GM21367 (cell line): Measurements from ENCODE around the gene POLRMT.
"Not testable (repeated sequence)": the region's sequence is repeated elsewhere in the genome, so short reads cannot be mapped to it uniquely, and the experiment has no call there.

Experiments
- ATAC-seq: cut with Tn5 transposase; IDR thresholded peaks from one replicate; pipeline ENCODE4 v1.9.1; 2021; ENCODE audit not compliant: unreplicated experiment

Gene POLRMT

DNA sequence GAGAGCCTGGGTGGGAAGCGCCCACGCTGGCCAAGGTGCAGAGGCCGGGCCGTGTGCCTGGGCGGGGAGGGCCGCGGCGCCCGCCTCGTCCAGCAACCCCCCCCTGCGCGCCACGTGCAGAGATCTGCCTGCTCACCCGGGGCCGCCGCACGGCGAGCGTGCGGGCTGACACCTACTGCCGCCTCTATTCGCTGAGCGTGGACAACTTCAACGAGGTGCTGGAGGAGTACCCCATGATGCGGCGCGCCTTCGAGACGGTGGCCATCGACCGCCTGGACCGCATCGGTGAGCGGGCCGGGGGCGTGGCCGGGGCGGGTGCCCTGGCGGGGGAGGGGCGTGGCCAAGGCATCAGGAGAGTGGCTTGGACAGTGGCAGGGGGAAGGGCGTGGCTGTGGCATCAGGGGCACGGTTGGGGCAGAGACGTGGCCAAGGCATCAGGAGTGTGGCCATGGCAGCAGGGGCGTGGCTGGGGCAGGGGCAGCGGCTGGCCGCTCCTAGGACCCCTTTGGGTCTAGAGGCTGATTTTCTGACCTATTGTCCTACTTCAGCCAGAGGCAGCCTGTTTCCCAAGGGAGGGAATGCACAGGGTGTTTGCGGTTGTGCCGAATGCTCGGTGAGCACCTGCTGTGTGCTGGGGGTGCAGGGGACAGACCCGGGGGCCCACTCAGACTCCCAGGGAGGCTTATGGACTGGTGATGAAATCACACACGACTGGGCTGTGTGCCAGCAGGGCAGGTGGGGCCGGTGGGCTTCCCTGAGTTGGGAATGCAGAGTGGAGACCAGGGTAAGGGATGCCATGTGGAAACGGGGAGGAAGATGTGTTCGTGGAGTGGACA is 19.4 kb downstream of the POLRMT start:
- ATAC-seq: no peak

DNA sequence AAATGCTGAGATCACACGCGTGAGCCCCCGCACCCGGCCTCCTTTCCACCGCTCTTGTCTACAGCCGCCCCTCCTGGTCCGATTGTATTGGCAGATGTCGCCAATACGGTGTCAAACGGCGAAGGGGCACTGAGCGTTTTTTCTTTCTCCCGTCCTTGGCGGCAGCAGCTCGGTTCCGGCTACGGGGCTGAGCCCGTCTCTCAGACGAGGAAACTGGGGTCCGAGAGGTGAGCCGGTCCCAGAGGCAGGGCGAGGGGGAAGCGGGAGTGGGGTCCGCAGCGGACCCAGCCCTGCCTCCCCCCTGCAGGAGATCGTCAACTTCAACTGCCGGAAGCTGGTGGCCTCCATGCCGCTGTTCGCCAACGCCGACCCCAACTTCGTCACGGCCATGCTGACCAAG is 20.4 kb downstream of the POLRMT start:
- no peak for ATAC-seq

DNA sequence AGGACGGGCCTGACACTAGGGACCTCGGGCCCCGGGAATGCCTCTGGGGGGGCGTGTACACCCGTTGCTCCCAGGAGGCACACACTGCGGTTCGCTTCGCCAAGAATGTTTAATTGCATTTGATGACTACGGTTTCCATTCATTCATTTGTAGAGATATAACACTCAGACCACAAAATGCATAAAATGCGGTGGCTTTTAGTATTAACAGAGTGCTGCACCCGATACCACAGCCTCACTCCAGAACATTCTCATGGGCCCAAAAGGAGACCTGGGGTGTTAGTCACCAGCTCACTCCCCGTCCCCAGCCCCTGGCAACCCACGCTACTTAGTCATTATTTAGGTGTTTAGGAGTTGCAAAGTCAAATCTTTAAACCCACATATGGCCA is 21.9 kb downstream of the POLRMT start:
- no peak for ATAC-seq

DNA sequence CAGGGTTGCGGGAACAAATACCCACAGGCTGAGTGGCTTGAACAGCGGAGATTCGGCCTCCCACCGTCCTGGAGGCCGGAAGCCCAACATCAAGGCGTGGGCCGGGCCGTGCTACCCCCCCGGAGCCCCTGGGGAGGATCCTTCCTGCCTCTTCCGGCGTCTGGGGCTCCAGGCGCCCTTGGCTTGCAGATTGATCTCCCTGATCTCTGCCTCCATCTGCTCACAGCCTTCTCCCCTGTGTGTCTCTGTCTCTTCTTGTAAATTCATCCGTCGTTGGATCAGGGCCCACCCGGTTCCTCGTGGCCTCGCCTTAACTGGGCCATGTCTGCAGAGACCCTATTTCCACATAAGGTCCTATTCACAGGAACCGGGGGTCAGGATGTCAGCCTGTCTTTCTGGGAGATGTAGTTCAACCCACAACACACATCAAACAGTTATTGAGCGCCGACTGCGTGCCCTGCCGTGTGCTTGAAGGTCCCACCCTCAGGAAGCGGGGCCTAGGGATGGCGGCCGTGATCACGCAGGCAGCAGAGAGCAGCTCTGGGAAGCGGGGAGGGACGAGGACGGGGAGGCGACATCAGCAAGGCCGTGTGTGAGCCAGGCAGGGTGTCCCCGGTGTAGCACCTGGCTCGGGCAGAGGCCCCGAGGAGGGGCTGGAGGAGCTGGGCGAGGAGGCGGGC is 22.4 kb downstream of the POLRMT start:
- ATAC-seq: no peak

DNA sequence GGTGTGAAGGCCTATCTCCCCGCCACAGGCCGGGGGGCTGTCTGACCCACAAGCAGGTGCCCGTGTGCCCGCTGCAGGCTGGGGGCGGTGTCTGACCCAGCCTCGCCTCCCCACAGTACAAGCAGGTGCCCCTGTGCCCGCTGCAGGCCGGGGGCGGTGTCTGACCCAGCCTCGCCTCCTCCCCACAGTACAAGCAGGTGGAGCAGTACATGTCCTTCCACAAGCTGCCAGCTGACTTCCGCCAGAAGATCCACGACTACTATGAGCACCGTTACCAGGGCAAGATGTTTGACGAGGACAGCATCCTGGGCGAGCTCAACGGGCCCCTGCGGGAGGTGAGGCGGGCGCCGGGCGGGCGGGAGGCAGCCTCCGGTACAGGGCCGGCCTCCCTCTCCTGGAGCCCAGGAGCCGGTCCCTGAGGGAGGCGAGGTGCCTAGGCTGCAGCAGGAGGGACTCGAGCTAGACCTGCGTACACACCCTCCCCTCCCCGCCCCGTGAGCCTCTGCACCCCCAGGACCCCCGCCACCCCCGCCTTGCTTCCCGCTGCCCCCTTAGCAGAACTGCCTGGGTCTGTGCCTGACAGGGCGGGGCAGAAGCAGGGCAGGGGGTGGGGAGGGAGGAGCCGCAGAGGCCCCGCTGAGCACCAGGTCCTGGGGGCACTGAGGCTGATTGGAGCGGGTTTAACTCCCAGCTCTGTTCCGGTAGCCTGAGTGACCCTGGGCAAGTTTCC is 23.1 kb downstream of the POLRMT start:
- ATAC-seq: no peak

DNA sequence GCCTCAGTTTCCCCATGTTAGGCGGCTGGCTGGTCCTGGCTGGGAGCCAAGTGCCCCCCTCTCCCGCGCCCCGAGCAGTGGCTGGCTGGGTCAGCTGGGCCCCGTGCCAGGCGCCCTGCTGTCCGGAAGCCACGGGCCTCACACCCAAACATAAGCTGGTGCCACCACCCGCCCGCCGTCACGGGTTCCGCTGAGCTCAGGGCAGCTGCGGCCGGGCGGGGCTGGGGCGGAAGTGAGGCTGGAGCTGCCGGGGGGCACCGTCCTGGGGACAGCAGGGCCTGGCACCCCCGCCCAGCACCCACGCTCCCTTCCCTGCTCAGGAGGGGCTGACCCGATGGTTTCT is 24.4 kb downstream of the POLRMT start:
- ATAC-seq: no peak

DNA sequence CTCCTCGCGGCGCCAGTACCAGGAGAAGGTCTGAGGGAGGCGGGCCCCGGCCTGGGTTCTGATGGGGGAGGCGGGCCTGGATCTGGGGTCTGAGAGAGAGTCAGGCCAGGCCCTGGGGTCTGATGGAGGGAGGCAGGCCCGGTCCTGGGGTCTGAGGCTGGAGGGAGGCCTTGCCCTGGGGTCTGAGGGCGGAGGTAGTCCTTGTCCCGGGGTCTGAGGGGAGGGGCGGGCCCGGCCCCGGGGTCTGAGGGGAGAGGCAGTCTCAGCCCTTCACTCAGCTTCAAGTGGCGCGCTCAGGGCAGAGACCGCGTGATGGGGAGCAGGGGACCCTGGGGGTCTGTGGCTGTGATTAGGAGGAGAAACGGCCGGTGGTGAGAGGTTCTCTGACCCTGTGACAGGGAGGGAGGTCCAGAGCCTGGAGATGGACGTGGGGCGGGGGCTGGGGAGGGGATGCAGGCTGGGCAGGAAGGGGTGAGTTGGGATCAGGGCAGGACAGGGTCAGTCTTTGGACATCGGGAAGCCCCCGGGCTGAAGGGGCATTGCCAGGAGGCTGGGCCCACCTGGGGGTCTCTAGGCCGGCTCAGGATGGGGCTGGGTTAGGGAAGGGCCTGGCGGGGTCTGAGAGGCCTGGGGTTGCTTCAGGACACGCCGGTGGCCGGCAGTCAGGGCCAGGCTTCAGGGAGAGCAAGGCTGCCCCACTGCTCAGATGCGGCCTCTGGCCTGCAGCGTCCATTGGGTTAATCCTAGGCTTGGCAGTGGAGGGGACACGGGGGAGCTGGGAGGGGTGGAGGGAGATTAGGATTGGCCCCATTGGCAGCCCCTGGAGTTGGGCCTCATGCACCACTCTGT is 25.0 kb downstream of the POLRMT start:
- ATAC-seq: no peak

DNA sequence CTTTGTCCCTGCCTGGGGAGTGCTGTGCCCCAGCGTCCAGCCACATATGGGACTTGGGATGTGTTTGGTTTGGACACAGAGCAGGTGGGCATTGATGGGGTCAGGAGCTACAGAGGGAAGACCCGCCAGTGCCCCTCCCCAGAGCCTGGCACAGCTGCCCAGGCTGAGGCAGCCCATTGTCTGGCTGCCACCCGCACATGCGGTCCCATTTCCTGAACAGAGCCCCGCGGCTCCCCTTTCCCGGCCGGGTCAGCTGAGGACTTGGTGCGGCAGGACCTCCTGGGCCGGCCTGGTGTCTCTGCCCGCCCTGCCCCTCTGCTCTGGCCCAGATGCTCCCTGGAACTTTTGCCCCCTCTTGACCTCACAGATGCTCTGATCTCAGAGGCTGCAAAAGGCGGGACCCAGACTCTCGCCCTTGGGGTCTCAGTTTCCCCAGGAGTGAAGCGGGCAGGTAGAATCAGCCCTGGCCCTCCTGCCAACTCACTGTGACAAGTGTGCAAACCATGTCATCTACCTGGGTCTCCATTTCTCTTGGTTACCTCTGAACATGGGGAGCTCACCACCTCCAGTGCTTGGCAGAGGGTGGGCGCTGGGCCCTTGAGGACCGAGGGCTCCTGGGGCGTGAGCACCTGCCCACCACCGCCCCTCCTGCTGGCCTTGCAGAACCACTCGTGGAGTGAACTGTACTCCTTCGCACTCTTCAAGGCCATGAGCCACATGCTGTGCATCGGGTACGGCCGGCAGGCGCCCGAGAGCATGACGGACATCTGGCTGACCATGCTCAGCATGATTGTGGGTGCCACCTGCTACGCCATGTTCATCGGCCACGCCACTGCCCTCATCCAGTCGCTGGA is 25.8 kb downstream of the POLRMT start:
- no peak for ATAC-seq

DNA sequence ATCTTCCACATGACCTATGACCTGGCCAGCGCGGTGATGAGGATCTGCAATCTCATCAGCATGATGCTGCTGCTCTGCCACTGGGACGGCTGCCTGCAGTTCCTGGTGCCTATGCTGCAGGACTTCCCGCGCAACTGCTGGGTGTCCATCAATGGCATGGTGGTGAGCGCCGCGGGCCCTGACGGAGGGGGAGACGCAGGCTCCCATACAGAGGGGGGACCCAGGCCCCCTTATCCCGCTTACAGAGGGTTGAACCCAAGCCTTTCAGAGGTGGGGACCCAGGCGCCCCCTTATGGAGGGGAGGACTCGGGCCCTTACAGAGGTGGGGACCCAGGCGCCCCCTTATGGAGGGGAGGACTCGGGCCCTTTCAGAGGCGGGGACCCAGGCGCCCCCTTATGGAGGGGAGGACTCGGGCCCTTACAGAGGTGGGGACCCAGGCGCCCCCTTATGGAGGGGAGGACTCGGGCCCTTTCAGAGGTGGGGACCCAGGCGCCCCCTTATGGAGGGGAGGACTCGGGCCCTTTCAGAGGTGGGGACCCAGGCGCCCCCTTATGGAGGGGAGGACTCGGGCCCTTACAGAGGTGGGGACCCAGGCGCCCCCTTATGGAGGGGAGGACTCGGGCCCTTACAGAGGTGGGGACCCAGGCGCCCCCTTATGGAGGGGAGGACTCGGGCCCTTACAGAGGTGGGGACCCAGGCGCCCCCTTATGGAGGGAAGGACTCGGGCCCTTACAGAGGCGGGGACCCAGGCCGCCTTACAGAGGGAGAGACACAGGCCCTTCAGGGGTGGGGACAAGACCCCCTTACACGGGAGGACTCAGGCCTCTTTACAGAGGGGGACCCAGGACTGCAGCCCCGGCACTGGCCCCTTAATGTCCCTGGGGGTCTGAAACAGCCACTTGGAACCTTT is 28.0 kb downstream of the POLRMT start:
- not testable (repeated sequence) for ATAC-seq

DNA sequence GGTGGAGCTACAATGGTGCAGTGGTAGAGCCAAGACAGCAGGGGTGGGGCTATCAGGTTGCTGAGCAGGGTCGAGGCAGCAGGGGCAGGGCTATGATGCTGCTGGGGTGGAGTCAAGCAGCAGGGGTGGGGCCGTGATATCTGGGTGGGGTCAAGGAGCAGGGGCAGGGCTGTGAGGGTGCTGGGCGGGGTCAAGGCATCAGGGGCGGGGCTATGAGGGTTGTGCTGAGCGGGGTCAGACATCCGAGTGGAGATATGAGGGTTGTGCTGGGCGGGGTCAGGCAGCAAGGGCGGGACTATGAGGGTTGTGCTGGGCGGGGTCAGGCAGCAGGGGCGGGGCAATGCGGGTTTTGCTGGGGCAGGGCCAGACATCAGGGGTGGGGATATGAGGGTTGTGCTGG is 29.0 kb downstream of the POLRMT start:
- no peak for ATAC-seq

DNA sequence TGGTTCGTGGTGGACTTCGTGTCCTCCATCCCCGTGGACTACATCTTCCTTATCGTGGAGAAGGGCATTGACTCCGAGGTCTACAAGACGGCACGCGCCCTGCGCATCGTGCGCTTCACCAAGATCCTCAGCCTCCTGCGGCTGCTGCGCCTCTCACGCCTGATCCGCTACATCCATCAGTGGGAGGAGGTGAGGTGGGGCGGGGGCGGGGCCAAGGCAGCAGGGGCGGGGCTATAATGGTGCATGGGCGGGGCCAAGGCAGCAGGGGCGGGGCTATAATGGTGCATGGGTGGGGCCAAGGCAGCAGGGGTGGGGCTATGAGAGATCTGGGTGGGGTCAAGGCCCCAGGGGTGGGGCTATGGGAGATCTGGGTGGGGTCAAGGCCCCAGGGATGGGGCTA is 29.6 kb downstream of the POLRMT start:
- ATAC-seq: not testable (repeated sequence)

DNA sequence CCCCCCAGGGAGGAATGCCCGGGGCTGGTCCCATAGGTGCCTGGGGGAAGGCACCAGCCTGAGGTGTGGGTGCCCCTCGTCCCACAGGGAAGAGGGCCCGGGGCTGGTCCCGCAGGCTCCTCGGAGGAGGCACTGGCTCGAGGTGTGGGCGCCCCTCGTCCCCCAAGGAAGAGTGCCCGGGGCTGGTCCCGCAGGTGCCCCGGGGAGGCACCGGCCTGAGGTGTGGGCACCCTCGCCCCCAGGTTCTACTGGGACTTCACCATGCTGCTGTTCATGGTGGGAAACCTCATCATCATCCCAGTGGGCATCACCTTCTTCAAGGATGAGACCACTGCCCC is 30.1 kb downstream of the POLRMT start:
- ATAC-seq: not testable (repeated sequence)

DNA sequence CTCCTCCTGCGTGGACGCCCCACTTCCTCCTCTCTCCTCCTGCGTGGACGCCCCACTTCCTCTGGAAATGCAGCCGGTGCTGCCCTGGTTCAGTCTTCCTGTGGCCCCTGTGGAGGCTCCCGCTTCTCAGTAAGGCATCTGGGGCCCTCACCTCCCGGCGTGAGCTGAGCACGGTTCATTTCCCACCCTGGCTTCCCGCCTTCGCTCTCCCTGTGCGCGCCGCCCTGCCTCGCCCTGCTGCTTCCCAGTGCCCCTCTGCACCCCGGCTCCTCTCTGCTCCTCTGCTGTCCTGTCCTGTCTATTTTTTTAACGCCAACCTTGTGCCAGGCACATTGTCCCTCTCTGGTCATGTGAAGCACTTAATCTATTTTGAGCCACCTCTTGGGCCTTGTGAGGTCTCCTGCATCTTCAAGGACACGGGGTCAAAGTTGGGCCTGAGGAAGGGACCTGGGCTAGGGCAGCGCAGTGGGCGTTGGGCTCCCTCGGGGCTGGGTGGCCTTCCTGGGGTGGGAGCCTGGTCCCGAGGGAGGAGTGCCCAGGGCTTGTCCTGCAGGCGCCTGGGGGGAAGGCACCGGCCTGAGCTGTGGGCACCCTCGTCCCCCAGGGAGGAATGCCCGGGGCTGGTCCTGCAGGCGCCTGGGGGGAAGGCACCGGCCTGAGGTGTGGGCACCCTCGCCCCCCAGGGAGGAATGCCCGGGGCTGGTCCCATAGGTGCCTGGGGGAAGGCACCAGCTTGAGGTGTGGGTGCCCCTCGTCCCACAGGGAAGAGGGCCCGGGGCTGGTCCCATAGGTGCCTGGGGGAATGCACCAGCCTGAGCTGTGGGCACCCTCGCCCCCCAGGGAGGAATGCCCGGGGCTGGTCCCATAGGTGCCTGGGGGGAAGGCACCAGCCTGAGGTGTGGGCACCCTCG is 30.7 kb downstream of the POLRMT start:
- ATAC-seq: no peak

DNA sequence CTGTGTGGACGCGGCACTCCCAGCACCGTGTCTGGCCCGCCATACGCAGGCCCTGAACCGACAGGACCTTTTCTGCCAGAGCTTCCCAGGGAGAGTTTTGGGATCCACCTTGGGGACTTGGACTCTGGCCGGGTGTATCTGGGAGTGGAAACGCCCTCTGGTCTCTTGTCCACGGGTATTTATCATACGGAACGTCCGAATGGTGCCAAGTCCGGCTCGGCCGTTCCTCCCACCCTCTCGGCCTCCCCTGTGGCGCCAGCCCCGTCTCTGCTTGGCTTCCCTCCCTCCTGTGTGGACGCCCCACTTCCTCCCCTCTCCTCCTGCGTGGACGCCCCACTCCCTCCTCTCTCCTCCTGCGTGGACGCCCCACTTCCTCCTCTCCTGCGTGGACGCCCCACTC is 31.5 kb downstream of the POLRMT start:
- ATAC-seq: no peak

DNA sequence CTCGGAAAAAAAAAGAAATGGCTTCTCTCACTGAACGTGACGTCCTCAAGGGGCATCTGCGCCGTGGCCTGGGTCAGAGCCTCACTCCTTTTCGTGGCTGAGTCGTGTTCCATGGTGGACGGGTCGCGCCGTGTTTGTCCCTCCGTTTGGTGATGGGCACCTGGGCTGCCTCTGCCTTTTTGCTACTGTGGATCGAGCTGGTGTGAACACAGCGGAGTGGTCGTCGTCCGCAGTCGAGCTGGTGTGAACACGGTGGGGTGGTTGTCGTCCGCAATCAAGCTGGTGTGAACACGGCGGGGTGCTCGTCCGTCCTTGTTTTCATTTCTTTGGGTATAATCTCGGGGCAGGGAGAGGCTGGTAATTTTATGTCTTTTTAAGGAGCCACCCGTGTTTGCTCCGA is 32.0 kb downstream of the POLRMT start:
- ATAC-seq: no peak

DNA sequence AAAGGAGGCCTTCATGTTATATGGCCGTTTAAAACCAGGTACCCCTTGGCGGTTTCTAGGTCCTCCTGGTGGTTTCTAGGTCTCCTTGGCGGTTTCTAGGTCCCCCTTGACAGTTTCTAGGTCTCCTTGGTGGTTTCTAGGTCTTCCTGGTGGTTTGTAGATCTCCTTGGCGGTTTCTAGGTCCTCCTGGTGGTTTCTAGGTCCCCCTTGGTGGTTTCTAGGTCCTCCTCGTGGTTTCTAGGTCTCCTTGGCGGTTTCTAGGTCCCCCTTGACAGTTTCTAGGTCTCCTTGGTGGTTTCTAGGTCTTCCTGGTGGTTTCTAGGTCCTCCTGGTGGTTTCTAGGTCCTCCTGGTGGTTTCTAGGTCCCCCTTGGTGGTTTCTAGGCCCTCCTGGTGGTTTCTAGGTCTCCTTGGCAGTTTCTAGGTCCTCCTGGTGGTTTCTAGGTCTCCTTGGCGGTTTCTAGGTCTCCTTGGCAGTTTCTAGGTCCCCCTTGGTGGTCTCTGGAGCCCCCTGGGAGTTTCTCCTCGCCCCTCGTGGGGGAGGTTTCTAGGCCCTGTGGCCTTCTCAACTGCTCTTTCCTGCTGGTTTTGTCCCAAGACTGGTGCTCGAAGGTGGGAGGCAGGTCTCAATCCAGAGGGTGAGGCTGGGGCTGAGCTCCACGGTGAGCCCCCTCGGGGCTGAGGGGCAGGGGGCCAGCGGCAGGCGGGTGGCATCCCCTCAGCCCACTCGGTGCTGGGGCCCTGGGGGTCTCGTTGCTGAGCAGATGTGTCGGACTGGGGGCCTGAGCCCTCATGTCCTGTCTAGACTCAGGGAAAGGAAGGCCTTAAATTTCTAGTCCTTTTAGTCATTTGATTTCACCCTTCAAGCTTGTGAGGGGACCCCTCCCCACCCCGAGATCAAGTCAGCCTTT is 35.7 kb downstream of the POLRMT start:
- ATAC-seq: no peak

DNA sequence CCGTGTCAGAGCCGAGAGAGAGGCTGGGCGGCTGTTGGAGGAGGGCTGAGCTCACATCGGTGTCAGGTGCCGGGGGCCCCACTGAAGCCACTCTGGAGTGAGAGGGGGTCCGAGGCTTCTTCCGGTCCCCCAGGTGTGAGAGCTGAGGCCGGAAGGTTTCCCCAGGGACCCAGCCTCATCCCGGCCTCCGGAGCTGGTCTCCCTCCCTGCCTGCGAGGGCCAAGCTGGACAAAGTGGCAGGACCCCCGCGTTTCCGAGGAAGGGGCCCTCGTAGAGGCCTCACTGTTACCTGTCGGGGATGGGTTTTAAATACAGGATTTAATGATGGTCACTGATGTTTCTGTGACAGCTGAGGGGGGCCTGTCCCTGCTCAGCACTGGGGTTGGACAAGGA is 37.1 kb downstream of the POLRMT start:
- ATAC-seq: no peak
